Activated gamma-delta T cell treated with Interleukin-2 at 50 U/mL for 16 hours (primary cell): ENCODE data around the gene DACH1.

ENCODE experiments used
- DNase-seq: peaks from one replicate; pipeline ENCODE4 v3.0.0-alpha.2; 2020

Gene DACH1

GRCh38 chr13:71771144-71771543, 95.9 kb downstream of the DACH1 start:
- no peak for DNase-seq

DNA sequence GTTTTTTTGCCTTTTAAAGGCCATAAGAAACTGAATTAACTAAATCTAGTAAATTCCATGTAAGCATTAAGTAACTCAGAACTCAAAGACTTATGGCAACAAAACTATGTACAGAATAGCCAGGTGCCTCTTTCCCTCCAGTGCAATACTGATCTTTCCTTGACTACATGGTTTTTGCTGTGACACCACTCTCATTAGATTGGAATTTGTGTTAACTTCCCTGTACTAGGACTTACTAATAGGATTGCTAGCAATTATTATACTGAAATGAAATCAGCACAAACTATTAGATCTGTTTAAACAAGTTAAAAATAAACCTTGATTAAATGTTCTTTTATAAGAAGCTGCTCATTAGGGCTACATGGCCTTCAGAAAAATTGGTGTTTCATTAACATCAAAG, 96.3 kb downstream of the DACH1 start:
- DNase-seq: no peak

DNA sequence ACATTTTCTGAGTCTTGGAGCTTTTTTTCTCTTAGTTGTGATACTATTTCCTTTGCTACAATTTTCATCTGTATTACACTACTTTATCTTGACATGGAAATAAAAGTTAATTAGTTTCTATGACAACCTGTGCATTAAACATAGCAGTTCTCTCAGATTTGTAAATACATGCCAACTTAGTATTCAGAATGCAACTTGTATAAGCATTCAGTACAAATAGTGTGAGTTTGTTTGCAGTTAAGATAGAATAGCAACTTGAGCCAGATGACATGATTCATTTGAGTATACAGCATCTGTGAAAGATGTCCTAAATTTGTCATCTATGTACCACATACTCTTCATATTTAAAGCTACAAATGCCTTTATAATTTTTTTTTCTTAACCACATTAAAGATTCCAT, 98.1 kb downstream of the DACH1 start:
- DNase-seq: no peak

DNA sequence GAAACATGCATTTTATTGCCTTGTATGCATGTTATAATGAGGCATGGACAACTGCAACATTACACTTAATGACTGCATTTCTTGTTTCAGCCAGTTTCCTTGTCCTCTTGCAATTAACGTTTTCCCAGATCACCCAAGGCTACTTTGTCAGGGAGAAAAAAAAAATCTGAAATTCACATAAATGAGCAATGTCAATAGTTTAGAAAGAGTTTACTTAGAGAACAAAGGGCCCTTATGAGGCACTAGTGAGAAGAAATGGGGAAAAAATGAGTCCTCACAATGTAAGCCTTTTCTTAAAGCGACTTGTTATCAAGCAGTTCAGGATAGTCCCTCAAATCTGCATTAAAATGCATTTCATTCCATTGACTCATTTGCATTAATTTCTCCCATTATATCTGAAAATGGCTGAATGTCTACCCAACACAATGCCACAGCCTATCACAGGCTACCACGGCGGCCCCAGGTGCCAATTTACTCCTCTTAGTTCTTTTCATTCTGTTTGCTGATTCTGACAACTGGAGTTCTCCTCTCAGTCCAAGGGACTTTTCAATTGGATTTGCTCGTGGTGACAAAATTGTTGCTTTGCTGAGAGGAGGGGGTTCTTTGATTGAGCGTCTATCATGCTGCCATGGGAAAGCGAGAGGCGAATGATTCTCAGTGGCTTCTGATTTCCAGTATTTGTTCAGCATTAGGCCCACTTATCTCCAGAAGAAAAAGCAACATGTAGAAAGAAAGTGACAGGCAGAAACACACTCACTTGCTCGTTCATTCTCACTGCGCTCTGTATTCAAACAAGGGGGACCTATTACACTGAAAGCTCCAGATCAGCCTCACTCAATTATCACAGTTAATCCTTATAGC, 107.1 kb downstream of the DACH1 start:
- DNase-seq: no peak

- DNase-seq: no peak
Measured at GRCh38 chr13:71758828-71759227, 108.2 kb downstream of the DACH1 start.

DNA sequence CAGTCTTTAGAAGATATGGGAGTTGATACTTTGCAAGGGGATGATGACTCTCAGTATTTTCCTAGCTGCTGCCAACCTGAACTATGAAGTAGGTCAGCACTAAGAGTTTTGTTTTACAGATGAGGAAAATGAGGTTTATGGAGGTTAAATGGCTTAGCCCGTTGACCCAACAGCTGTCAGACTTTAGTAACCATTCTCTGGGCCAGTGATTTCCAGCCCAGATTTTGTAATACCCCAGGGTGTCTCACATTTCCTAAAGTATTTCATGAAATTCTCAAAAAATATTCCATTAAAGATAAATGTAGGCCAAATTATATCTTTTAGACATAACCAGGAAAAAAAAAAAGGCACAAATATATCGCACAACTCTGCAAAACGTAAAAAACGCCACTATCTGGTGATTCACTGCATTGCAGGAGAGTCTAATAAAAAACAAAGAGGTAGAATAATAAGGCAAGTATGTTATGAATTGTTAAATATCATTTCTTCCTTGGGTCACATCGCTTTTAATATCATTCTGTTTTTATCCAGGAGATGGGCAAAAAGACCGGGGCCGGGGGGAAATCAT, 112.5 kb downstream of the DACH1 start:
- DNase-seq: no peak

DNA sequence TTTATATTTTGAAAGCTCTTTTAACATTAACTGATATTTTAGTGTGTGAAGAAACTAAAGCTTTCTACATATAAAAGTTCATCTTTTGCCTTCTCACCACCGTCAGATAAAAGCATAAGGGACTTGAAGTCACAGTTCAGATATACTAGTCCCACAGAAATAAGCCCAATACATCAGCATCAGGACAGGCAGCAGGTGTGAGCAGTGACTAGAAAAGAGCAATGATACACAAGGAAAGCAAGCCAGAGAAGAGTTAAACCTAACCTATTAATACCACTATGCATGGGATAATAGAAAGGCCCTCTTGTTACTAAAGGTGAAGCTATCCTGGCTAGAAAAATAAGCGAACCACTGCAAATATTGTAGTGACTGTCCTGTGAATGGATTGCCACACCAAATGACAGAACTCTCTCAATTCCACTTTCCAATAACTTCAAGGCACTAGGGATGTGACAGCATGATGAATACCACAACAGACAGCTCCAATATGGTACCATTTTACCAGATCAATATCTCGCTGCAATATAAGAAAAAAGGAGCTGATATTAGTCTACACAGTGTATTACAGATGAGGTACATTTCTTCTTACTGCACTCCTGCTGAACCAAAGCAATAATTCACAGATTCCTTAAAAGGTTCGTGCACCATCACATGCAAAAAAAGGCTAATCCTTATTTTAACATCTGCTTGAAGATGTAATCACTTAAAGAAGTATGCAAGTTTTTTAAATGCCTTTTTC, 114.1 kb downstream of the DACH1 start:
- DNase-seq: no peak

GRCh38 chr13:71751073-71751472, 115.9 kb downstream of the DACH1 start:
- DNase-seq: no peak

DNA sequence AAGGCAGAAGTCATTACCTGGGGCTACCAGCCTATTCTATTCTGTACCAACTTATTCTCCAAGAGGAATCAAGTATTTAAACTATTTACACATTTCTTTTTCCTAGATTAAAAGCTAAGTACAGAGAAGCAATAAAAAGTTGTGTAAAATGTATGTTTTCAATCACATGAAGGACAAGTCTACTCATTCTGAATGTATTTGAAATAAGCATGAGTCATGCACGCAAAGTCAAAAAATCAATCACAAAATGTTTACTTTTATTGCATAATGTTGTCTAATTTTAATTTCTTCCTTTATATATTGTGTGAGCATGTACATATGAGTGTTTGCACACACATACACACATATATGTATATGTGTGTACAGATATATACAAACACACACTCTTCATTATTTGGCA, 136.7 kb downstream of the DACH1 start:
- DNase-seq: no peak

- DNase-seq: no peak
Measured at GRCh38 chr13:71729441-71729840, 137.6 kb downstream of the DACH1 start.

GRCh38 chr13:71727662-71728061, 139.3 kb downstream of the DACH1 start:
- no peak for DNase-seq

DNA sequence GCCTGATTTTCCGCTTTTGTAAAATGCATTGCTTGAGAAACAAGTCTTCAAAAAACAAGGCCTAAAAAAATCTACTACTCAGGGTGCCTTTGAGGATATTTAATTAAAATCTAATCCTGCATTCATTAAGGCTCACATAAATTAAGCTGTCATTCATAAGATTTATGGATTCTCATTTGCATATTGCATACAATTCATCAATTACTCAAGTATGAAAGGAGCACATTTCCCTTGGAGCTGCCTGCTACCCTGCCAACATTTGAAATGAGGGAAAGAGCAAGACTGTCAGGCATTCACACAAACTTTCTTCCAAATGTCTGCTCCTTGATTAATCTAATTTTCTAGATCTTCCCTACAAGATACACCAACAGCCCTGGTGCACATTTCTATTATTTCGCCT, 140.0 kb downstream of the DACH1 start:
- no peak for DNase-seq

GRCh38 chr13:71722206-71722605, 144.8 kb downstream of the DACH1 start:
- no peak for DNase-seq

DNA sequence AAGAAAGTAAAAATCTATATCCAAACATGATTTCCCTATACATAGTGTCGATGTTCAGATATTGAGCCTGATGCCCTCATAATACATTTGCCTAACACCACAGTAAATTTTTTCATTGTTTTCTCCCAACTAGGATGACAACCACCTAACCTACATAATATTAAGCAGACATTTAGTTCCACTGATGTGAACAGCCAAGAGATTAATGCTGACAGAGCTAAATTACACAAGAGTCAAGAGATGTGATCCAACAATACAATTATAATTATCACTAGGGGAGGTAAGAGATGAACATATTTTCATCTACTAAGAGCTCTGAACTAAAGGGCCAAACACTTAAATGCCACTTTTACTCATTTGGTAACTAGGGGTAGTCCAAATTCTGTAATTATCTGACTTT, 145.9 kb downstream of the DACH1 start:
- no peak for DNase-seq

GRCh38 chr13:71718931-71719330, 148.1 kb downstream of the DACH1 start:
- DNase-seq: no peak

DNA sequence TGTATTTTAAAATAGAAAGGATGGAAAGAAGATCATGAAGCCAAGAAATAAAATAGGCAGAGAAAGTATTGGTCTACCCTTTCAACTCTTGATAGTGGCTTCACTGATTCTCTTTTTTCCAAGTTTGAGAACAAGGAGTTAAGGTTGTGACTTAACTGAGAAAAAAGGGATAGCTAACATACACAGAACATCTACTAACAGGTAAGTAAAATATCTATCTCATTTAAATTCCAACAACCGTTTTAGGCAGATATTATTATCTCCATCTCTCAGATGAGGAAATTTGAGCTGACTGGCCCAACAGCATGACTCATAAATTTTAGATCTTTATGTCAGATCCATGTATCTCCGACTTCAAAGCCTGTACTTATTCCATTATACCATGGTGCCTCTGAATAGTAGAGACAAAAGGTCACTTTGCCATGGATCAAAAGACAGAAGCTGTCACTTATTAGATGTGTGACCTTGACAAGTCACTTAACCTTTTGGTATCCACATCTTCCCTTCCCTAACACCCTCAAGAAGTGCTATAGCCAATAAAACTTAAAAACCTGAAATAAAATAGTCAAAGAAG, 152.1 kb downstream of the DACH1 start:
- DNase-seq: no peak

DNA sequence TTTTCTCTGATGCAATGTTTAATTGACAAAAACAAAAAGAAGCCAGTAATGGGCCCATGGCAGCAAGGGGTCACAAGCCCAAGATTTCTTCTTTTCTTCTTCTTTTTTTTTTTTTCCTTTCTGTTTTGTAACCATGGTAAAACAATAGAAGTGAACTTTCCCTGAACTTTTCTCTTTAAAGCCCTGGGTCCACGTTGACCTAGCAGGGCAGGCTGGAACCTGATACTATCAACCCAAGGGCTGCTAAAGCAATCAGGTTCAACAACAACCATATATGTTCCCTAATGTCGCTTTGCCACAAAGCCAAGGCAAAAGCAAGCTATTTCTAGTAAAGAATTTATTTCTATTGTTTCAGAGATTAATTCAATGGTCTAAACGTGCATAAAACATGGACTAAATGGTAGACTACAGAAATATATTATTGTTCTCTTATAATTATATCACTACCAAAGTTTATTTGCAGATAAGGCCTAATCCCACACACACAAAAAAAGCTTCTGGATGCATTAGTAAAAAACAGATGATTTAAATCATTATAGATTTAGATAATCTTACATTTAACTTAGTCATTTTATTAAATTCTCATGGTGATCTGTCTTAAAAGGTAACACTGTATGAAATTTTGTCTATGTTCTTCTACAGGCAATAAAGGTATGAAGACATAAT, 153.9 kb downstream of the DACH1 start:
- no peak for DNase-seq

DNA sequence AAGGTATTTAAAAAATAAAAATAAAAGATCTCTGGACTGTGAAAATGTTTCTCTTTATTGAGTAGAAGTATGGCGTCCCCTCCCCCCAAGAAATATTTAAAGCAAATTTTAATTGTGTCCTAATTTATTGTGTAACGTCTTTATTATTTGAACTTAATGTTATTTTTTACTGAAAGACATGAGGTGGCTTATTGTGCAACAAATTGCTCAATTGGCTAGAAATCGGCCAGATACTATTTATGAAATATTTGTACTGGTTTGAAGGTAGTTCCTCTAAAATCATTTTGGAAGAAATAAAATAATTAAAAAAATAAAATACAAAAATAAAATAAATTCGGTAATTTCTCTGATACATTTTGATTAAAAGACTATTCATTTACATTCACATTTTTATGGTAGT, 162.3 kb downstream of the DACH1 start:
- no peak for DNase-seq

- no peak for DNase-seq
Measured at GRCh38 chr13:71703138-71703537, 163.9 kb downstream of the DACH1 start.

DNA sequence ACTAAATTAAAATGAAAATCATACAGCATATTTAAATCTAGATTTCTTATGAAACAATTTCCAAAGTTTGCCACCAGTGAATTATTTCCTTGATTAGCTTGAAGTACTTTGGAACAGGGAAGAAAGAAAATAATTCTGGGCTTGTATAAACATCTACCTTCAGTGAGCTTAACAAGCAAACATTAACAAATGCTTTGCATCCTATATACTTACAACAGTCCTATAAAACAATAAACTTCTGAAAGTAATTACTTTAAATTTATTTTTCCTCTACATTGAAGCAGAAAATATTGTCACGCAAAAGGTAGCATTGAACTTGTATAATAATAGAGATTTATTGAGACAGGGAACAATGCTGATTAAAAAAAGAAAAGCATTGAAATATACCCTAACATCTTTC, 164.8 kb downstream of the DACH1 start:
- DNase-seq: no peak

GRCh38 chr13:71701741-71702140, 165.3 kb downstream of the DACH1 start:
- DNase-seq: no peak

- DNase-seq: no peak
Measured at GRCh38 chr13:71699342-71699741, 167.7 kb downstream of the DACH1 start.

GRCh38 chr13:71695662-71696061, 171.3 kb downstream of the DACH1 start:
- DNase-seq: no peak
